CD14-positive monocyte (primary cell): ENCODE data around the gene TATDN2. TPM values are rescaled to one million over a fixed set of nuclear protein-coding genes. Genes with fewer than 3 reads are reported as not detected.
A peak's percentile ranks its signal among the peaks of the same experiment; 100 is the strongest.

ENCODE experiments used
- DNase-seq, 3 donors: peaks; one replicate each; pipeline ENCODE4 v3.0.0-alpha.2; 2011 to 2022
- H2AFZ ChIP-seq: 2 replicates; pipeline ENCODE4 v1.6.0; 2012; ENCODE audit warnings: mild to moderate bottlenecking, low read depth, low read length, inconsistent platforms; ENCODE audit not compliant: insufficient read depth, poor library complexity, severe bottlenecking
- H3K27ac ChIP-seq, 2 donors: 1 replicate in 1 of 2; 2 replicates in 1 of 2; pipeline ENCODE4 v1.5.1; 2012 to 2013; ENCODE audit warnings: low read length in 2 of 2, control low read depth in 1 of 2, inconsistent platforms in 1 of 2, low read depth in 1 of 2, mild to moderate bottlenecking in 1 of 2
- H3K27me3 ChIP-seq, 2 donors: one replicate each; pipeline versions ENCODE4 v1.6.0 to v1.6.1; 2011 to 2013; ENCODE audit warnings: low read length in 2 of 2; ENCODE audit not compliant: control insufficient read depth in 2 of 2, insufficient read depth in 2 of 2
- H3K36me3 ChIP-seq, 2 donors: replicated peaks in 1 of 2; 1 replicate in 1 of 2; 2 replicates in 1 of 2; pipeline versions ENCODE4 v1.5.1 to v1.6.1; 2012 to 2013; ENCODE audit warnings: low read length in 2 of 2, control low read depth in 1 of 2, inconsistent platforms in 1 of 2, mild to moderate bottlenecking in 1 of 2; ENCODE audit not compliant: insufficient read depth in 2 of 2, control insufficient read depth in 1 of 2
- H3K4me1 ChIP-seq, 2 donors: 1 replicate in 1 of 2; 2 replicates in 1 of 2; pipeline versions ENCODE4 v1.5.1 to v1.6.1; 2012 to 2013; ENCODE audit warnings: low read length in 2 of 2, control low read depth in 1 of 2, inconsistent platforms in 1 of 2, mild to moderate bottlenecking in 1 of 2, moderate library complexity in 1 of 2; ENCODE audit not compliant: insufficient read depth in 2 of 2, control insufficient read depth in 1 of 2
- H3K4me2 ChIP-seq: replicated peaks from 2 replicates; pipeline ENCODE3; 2012; ENCODE audit warnings: low read length, moderate library complexity, mild to moderate bottlenecking; ENCODE audit not compliant: poor library complexity, severe bottlenecking; ENCODE audit errors: extremely low read depth
- H3K4me3 ChIP-seq, 3 experiments: fragments of 200-600 bp in 1 of 3; sonication (generic) in 1 of 3; replicated peaks in 1 of 3; 1 replicate in 2 of 3; 2 replicates in 1 of 3; pipeline ENCODE4 v1.5.1; 2011 to 2013; ENCODE audit warnings: low read length in 3 of 3, mild to moderate bottlenecking in 3 of 3, control low read depth in 2 of 3, low read depth in 2 of 3, inconsistent platforms in 1 of 3, moderate library complexity in 1 of 3
- H3K79me2 ChIP-seq: 2 replicates; pipeline ENCODE4 v1.6.0; 2012; ENCODE audit warnings: mild to moderate bottlenecking, control low read depth, inconsistent platforms, low read length, moderate library complexity; ENCODE audit not compliant: insufficient read depth
- H3K9ac ChIP-seq: 2 replicates; pipeline ENCODE4 v1.6.0; 2017; ENCODE audit warnings: low read length, mild to moderate bottlenecking; ENCODE audit not compliant: insufficient read depth, poor library complexity, severe bottlenecking
- H3K9me3 ChIP-seq, 2 donors: replicated peaks in 1 of 2; 1 replicate in 1 of 2; 2 replicates in 1 of 2; pipeline versions ENCODE4 v1.5.1 to v1.6.1; 2012 to 2013; ENCODE audit warnings: low read length in 2 of 2, control low read depth in 1 of 2; ENCODE audit not compliant: control insufficient read depth in 1 of 2, insufficient read depth in 1 of 2
- H4K20me1 ChIP-seq: 2 replicates; pipeline ENCODE4 v1.6.0; 2012; ENCODE audit warnings: mild to moderate bottlenecking, low read length, control low read depth, moderate library complexity; ENCODE audit not compliant: insufficient read depth
- H3K27ac Mint-ChIP-seq, 7 donors: one replicate each; pipeline ENCODE4 v1.8.0; 2020; ENCODE audit warnings: mild to moderate bottlenecking in 7 of 7, mixed read lengths in 7 of 7, moderate library complexity in 6 of 7, inconsistent platforms in 2 of 7
- H3K27me3 Mint-ChIP-seq, 3 donors: one replicate each; pipeline ENCODE4 v1.8.0; 2021 to 2022; ENCODE audit warnings: low read depth in 3 of 3, mild to moderate bottlenecking in 3 of 3, mixed read lengths in 3 of 3, moderate library complexity in 3 of 3, inconsistent platforms in 1 of 3
- H3K36me3 Mint-ChIP-seq, 2 donors: one replicate each; pipeline ENCODE4 v1.8.0; 2020; ENCODE audit warnings: mixed read lengths in 2 of 2, inconsistent platforms in 1 of 2, mild to moderate bottlenecking in 1 of 2
- H3K4me1 Mint-ChIP-seq: one replicate; pipeline ENCODE4 v1.8.0; 2020; ENCODE audit warnings: mild to moderate bottlenecking, mixed read lengths
- H3K4me3 Mint-ChIP-seq, 2 donors: one replicate each; pipeline ENCODE4 v1.8.0; 2020; ENCODE audit warnings: mild to moderate bottlenecking in 2 of 2, mixed read lengths in 2 of 2, moderate library complexity in 1 of 2
- H3K9me3 Mint-ChIP-seq, 7 donors: one replicate each; pipeline ENCODE4 v1.8.0; 2020 to 2022; ENCODE audit warnings: mixed read lengths in 7 of 7, mild to moderate bottlenecking in 6 of 7, moderate library complexity in 6 of 7, inconsistent platforms in 2 of 7
- CTCF ChIP-seq: fragments of 200-600 bp; IDR thresholded peaks from one replicate; pipeline ENCODE4 v1.8.0; 2022; ENCODE audit warnings: antibody characterized with exemption, mild to moderate bottlenecking
- WGBS: methylation state at CpG from one replicate; pipeline ENCODE4 v1.1.5; 2013; ENCODE audit warnings: missing lambda C conversion rate; ENCODE audit not compliant: insufficient coverage; 5-methylcytosine and 5-hydroxymethylcytosine counted together
- intact Hi-C, 2 donors: fragments of 100-400 bp; cut with micrococcal nuclease; formaldehyde crosslinking; loops; one replicate each; pipeline versions ENCODE4 v1.15.0 to v1.15.1; 2023
- polyA plus RNA-seq, 3 donors: library from polyadenylated mRNA; depleted of rRNA in 1 of 3; unstranded in 2 of 3; stranded (reverse) in 1 of 3; fragments of 300-500 nt in 2 of 3; fragments of >200 nt in 1 of 3; fragmentation: Illumina TruSeq in 2 of 3; gene quantifications; 1 replicate in 2 of 3; 2 replicates in 1 of 3; pipeline ENCODE4 v1.2.3, GENCODE V29; 2012 to 2021

The TATDN2 gene
- polyA plus RNA-seq, 3 donors = 6.0 to 27.1 (median 6.0) TPM

GRCh38 chr3:10223676-10224639, 24.3 kb upstream of the TATDN2 start:
- peak overlapping the region in 6 of 7 donors; percentile 2 to 92 (median 80) for H3K27ac Mint-ChIP-seq
- Histone ChIP-seq H2AFZ (no peak overlapping the region), H3K4me3 (no peak overlapping the region), H3K27ac (peak overlapping the region in 1 of 2 donors; percentile 41), H3K79me2 (no peaks in the 10 kb centered on the region), H3K9me3 (no peaks in the 10 kb centered on the region), H4K20me1 (no peaks in the 10 kb centered on the region), H3K9ac (no peak overlapping the region), H3K4me1 (peaks cover 42 to 54% of the 10 kb centered on the region in 2 donors), H3K27me3 (no peaks in the 10 kb centered on the region), H3K4me2 (no peak overlapping the region), H3K36me3 (peaks cover 0 to 4% of the 10 kb centered on the region in 2 donors)
- peaks cover 65% of the 10 kb centered on the region for H3K4me1 Mint-ChIP-seq
- H3K9me3 Mint-ChIP-seq = peaks cover 0 to 2% (median 0%) of the 10 kb centered on the region in 7 donors
- H3K27me3 Mint-ChIP-seq = peaks cover 0 to 2% (median 0%) of the 10 kb centered on the region in 3 donors
- H3K36me3 Mint-ChIP-seq = peaks cover 29 to 40% of the 10 kb centered on the region in 2 donors
- intact Hi-C loops = loop anchor here in 1 of 2 donors (5.0 kb wide), 1 partner anchor 47 kb away; no protein-coding TSS in a partner anchor
- peak; percentile 78 to 83 (median 81) for DNase-seq
- whole genome bisulfite sequencing = 63% methylated on average over 4 of the region's 10 CpGs
- TF ChIP-seq CTCF = no peak
- peak overlapping the region in 1 of 2 donors; percentile 51 for H3K4me3 Mint-ChIP-seq

- H3K36me3 ChIP-seq = peaks cover 0 to 4% of the 10 kb centered on the region in 2 donors
- H3K9me3 Mint-ChIP-seq = peaks cover 0 to 2% (median 0%) of the 10 kb centered on the region in 7 donors
- H3K79me2 ChIP-seq = no peaks in the 10 kb centered on the region
- no peaks in the 10 kb centered on the region for H3K9me3 ChIP-seq
- peaks cover 51 to 65% of the 10 kb centered on the region in 2 donors for H3K4me1 ChIP-seq
- no peak overlapping the region for H3K9ac ChIP-seq
- H3K4me1 Mint-ChIP-seq = peaks cover 69% of the 10 kb centered on the region
- DNase-seq = peak; percentile 79 to 90 (median 89)
- H3K27ac Mint-ChIP-seq = peak overlapping the region; percentile 84 to 91 (median 85)
- TF ChIP-seq CTCF = peak; percentile 85
- no peak overlapping the region for H3K4me3 ChIP-seq
- H3K27me3 Mint-ChIP-seq = peaks cover 0 to 2% (median 0%) of the 10 kb centered on the region in 3 donors
- H4K20me1 ChIP-seq = no peaks in the 10 kb centered on the region
- peak overlapping the region in 1 of 2 donors; percentile 46 for H3K4me3 Mint-ChIP-seq
- WGBS = 30% methylated on average over 4 of the region's 4 CpGs
- H3K27ac ChIP-seq = peak overlapping the region in 1 of 2 donors; percentile 71
- peaks cover 26 to 32% of the 10 kb centered on the region in 2 donors for H3K36me3 Mint-ChIP-seq
- intact Hi-C loops = loop anchor here (1.0 to 5.0 kb wide), 3 partner anchors 34 to 63 kb away; partner anchors contain the start of gene IRAK2 (in 1 of the 2)
- H3K4me2 ChIP-seq = peak overlapping the region; percentile 35
- no peak overlapping the region for H2AFZ ChIP-seq
- no peaks in the 10 kb centered on the region for H3K27me3 ChIP-seq
These were observed 23.2 kb upstream of the TATDN2 start for GRCh38 chr3:10224794-10225665.
